IMR-90 (cell line): ENCODE measurements around the gene NOS1AP. TPM values are rescaled to one million over a fixed set of nuclear protein-coding genes. Genes with fewer than 3 reads are reported as not detected.

ENCODE experiments used
- ATAC-seq: fragments of 200-7000 bp; cut with Tn5 transposase; 2 replicates; pipeline ENCODE4 v1.9.1; 2020; ENCODE audit warnings: low read depth, mild to moderate bottlenecking, moderate library complexity
- BruUV-seq: library from RNA; stranded (reverse); fragments of 400-500 nt; replicated peaks from 2 replicates; lab custom pipeline; 2021; lab: Mats Ljungman, UMichigan
- CTCF ChIA-PET: fragments of 300-600 bp; formaldehyde crosslinking; extraction: SDS; loops from one replicate; lab custom pipeline; 2021; ENCODE audit warnings: antibody characterized with exemption; lab: Yijun Ruan, JAX
- POLR2A ChIA-PET: fragments of 300-600 bp; sonication (Branson Sonifier 250); formaldehyde crosslinking; loops from one replicate; lab custom pipeline; 2022; ENCODE audit warnings: antibody characterized with exemption; ENCODE audit not compliant: unreplicated experiment; lab: Charles Lee
- DNase-seq: peaks from one replicate; pipeline ENCODE4 v3.0.0; 2013
- H2AFZ ChIP-seq: replicated peaks from 2 replicates; pipeline ENCODE3; 2013; ENCODE audit warnings: low read length, mild to moderate bottlenecking; ENCODE audit not compliant: poor library complexity
- H2AK5ac ChIP-seq: 2 replicates; pipeline ENCODE4 v1.6.1; 2013; ENCODE audit warnings: low read depth, low read length, inconsistent platforms
- H2AK9ac ChIP-seq: replicated peaks from 2 replicates; pipeline ENCODE3; 2013; ENCODE audit warnings: mild to moderate bottlenecking, low read depth, low read length, moderate library complexity; ENCODE audit not compliant: poor library complexity
- H2BK120ac ChIP-seq: 2 replicates; pipeline ENCODE4 v1.6.1; 2013; ENCODE audit warnings: low read depth, low read length, inconsistent platforms
- H2BK15ac ChIP-seq: 3 replicates; pipeline ENCODE4 v1.6.1; 2013; ENCODE audit warnings: low read depth, low read length, inconsistent platforms
- H2BK20ac ChIP-seq: 2 replicates; pipeline ENCODE4 v1.6.1; 2013; ENCODE audit warnings: low read depth, mild to moderate bottlenecking, inconsistent platforms, low read length, moderate library complexity
- H2BK5ac ChIP-seq: 2 replicates; pipeline ENCODE4 v1.6.1; 2013; ENCODE audit warnings: mild to moderate bottlenecking, low read depth, low read length, inconsistent platforms; ENCODE audit not compliant: poor library complexity, severe bottlenecking
- H3K14ac ChIP-seq: replicated peaks from 2 replicates; pipeline ENCODE4 v1.6.1; 2013; ENCODE audit warnings: low read depth, low read length, inconsistent platforms
- H3K18ac ChIP-seq: 2 replicates; pipeline ENCODE4 v1.6.1; 2013; ENCODE audit warnings: low read depth, low read length, control low read depth
- H3K23ac ChIP-seq: 2 replicates; pipeline ENCODE4 v1.6.1; 2013; ENCODE audit warnings: low read depth, low read length, inconsistent platforms
- H3K27ac ChIP-seq: 2 replicates; pipeline ENCODE4 v1.5.1; 2013; ENCODE audit warnings: mild to moderate bottlenecking, control low read depth, low read length; ENCODE audit not compliant: insufficient read depth
- H3K27me3 ChIP-seq: 2 replicates; pipeline ENCODE4 v1.6.1; 2013; ENCODE audit warnings: low read length; ENCODE audit not compliant: control insufficient read depth, insufficient read depth
- H3K36me3 ChIP-seq: 2 replicates; pipeline ENCODE4 v1.6.1; 2013; ENCODE audit warnings: low read length, mixed read lengths; ENCODE audit not compliant: control insufficient read depth, insufficient read depth
- H3K4ac ChIP-seq: 2 replicates; pipeline ENCODE4 v1.6.1; 2013; ENCODE audit warnings: low read depth, low read length, inconsistent platforms
- H3K4me1 ChIP-seq: 2 replicates; pipeline ENCODE4 v1.6.1; 2013; ENCODE audit warnings: low read length, mixed read lengths; ENCODE audit not compliant: control insufficient read depth, insufficient read depth
- H3K4me2 ChIP-seq: 2 replicates; pipeline ENCODE4 v1.6.1; 2013; ENCODE audit warnings: low read depth, mild to moderate bottlenecking, control low read depth, low read length, moderate library complexity
- H3K4me3 ChIP-seq: 2 replicates; pipeline ENCODE4 v1.5.1; 2013; ENCODE audit warnings: low read depth, mild to moderate bottlenecking, control low read depth, low read length, moderate library complexity; ENCODE audit not compliant: insufficient read depth
- H3K56ac ChIP-seq: 2 replicates; pipeline ENCODE4 v1.6.1; 2013; ENCODE audit warnings: low read length, inconsistent platforms; ENCODE audit not compliant: insufficient read depth; ENCODE audit errors: extremely low read depth
- H3K79me1 ChIP-seq, 2 experiments: 2 replicates each; pipeline ENCODE4 v1.6.1; 2013; ENCODE audit warnings: low read length in 2 of 2, inconsistent platforms in 1 of 2, low read depth in 1 of 2
- H3K9ac ChIP-seq: 2 replicates; pipeline ENCODE4 v1.6.1; 2013; ENCODE audit warnings: low read depth, low read length, control low read depth
- H3K9me1 ChIP-seq: 2 replicates; pipeline ENCODE4 v1.6.1; 2013; ENCODE audit warnings: low read length, inconsistent platforms; ENCODE audit not compliant: insufficient read depth
- H3K9me3 ChIP-seq: 2 replicates; pipeline ENCODE4 v1.6.1; 2013; ENCODE audit warnings: low read length; ENCODE audit not compliant: control insufficient read depth, insufficient read depth
- H4K20me1 ChIP-seq: 2 replicates; pipeline ENCODE4 v1.6.1; 2013; ENCODE audit warnings: low read length, inconsistent platforms; ENCODE audit not compliant: insufficient read depth
- H4K5ac ChIP-seq: 2 replicates; pipeline ENCODE4 v1.6.1; 2013; ENCODE audit warnings: mild to moderate bottlenecking, low read depth, low read length, control low read depth
- H4K8ac ChIP-seq, 2 experiments: 2 replicates each; pipeline ENCODE4 v1.6.1; 2013; ENCODE audit warnings: low read depth in 2 of 2, low read length in 2 of 2, control low read depth in 1 of 2, inconsistent platforms in 1 of 2
- H4K91ac ChIP-seq: 2 replicates; pipeline ENCODE4 v1.6.1; 2013; ENCODE audit warnings: low read depth, low read length, inconsistent platforms; ENCODE audit not compliant: insufficient read depth
- CHD1 ChIP-seq: IDR thresholded peaks from 2 replicates; pipeline ENCODE4 v1.6.1; 2012; ENCODE audit warnings: low read depth, low read length, improper control_type of control experiment
- ELK1 ChIP-seq: fragments of 150-350 bp; IDR thresholded peaks from 2 replicates; pipeline ENCODE4 v1.6.1; 2016; ENCODE audit warnings: low read depth, mild to moderate bottlenecking, low read length, moderate library complexity, borderline replicate concordance
- FOS ChIP-seq: fragments of 150-350 bp; IDR thresholded peaks from 2 replicates; pipeline ENCODE4 v1.6.1; 2016; ENCODE audit warnings: low read depth, low read length
- MAZ ChIP-seq: IDR thresholded peaks from 2 replicates; pipeline ENCODE4 v1.6.1; 2012; ENCODE audit warnings: low read depth, mild to moderate bottlenecking, low read length, improper control_type of control experiment, moderate library complexity, borderline replicate concordance
- POLR2A ChIP-seq: IDR thresholded peaks from 2 replicates; pipeline ENCODE4 v1.6.1; 2012; ENCODE audit warnings: mild to moderate bottlenecking, low read depth, low read length
- RAD21 ChIP-seq: IDR thresholded peaks from 2 replicates; pipeline ENCODE4 v1.6.1; 2012; ENCODE audit warnings: low read length, improper control_type of control experiment
- RCOR1 ChIP-seq: IDR thresholded peaks from 2 replicates; pipeline ENCODE4 v1.6.1; 2012; ENCODE audit warnings: mild to moderate bottlenecking, low read length, improper control_type of control experiment; ENCODE audit not compliant: insufficient replicate concordance
- RFX5 ChIP-seq: IDR thresholded peaks from 2 replicates; pipeline ENCODE4 v1.8.0; 2012; ENCODE audit warnings: low read depth, mild to moderate bottlenecking, low read length, moderate library complexity
- USF2 ChIP-seq: fragments of 150-350 bp; IDR thresholded peaks from 2 replicates; pipeline ENCODE4 v1.6.1; 2017; ENCODE audit warnings: mild to moderate bottlenecking, antibody characterized with exemption, low read length, low read depth
- WGBS, 2 experiments: methylation state at CpG; one replicate each; pipeline versions ENCODE4 v1.1.5 to v1.1.7; 2013; ENCODE audit warnings: missing lambda C conversion rate in 2 of 2; ENCODE audit not compliant: insufficient read length in 1 of 2; ENCODE audit errors: extremely low coverage in 2 of 2; 5-methylcytosine and 5-hydroxymethylcytosine counted together
- dilution Hi-C: fragments of 300-500 bp; cut with HindIII; formaldehyde crosslinking; loops from one replicate; pipeline ENCODE4 v1.14.3; 2018; ENCODE audit warnings: low sequenced_read_pairs; ENCODE audit not compliant: unreplicated experiment
- in situ Hi-C: fragments of 300-500 bp; cut with MboI; formaldehyde crosslinking; loops from 3 replicates; pipeline ENCODE4 v1.14.3; 2019; ENCODE audit warnings: low sequenced_read_pairs, inconsistent platforms, mixed read lengths
- intact Hi-C: fragments of 100-400 bp; cut with micrococcal nuclease; formaldehyde crosslinking; loops from 2 replicates; pipeline ENCODE4 v1.10.0; 2022
- polyA plus RNA-seq, 3 experiments: library from polyadenylated mRNA; depleted of rRNA; stranded (reverse); fragments of >200 nt; gene quantifications; 2 replicates each; pipeline ENCODE4 v1.2.3, GENCODE V29; 2012; ENCODE audit warnings: low replicate concordance in 1 of 3
- total RNA-seq: library from RNA; depleted of rRNA; stranded (reverse); fragments of >200 nt; gene quantifications from 2 replicates; pipeline ENCODE4 v1.2.3, GENCODE V29; 2012

The NOS1AP gene
- total and polyA plus RNA-seq, 2 of the 4 experiments (the other 2 are of a cell fraction): 0.18 to 0.19 TPM

- intact Hi-C loops: no loop called here
Observed at GRCh38 chr1:162210196-162210595, 140.7 kb downstream of the NOS1AP start.

More at GRCh38 chr1:162210196-162210595, 140.7 kb downstream of the NOS1AP start:
- no peak overlapping the region for H2AFZ ChIP-seq
- dilution Hi-C loops (no loop called here), in situ Hi-C loops (no loop called here)
- no peak overlapping the region for H4K5ac ChIP-seq
- 53% methylated on average over 2 of the region's 6 CpGs; no CpG with 5 or more reads in 1 of the 2 experiments for WGBS, 2 experiments
- no TSS peak for BruUV-seq
- no peaks in the 10 kb centered on the region for H3K9me1 ChIP-seq
- H3K36me3 ChIP-seq: no peaks in the 10 kb centered on the region
- no peak for TF ChIP-seq RAD21
- no peak for TF ChIP-seq MAZ
- no peak for TF ChIP-seq POLR2A
- no peak for TF ChIP-seq RFX5
- no peak for TF ChIP-seq FOS
- no peak for TF ChIP-seq ELK1
- no peak for TF ChIP-seq CHD1
- no peak for TF ChIP-seq USF2
- no peak for TF ChIP-seq RCOR1
- no peak overlapping the region for H3K4ac ChIP-seq
- no peak overlapping the region for H3K4me3 ChIP-seq
- no peak overlapping the region for H3K23ac ChIP-seq
- DNase-seq: no peak
- H3K27ac ChIP-seq: no peak overlapping the region
- ChIA-PET CTCF (no interaction called here), POLR2A (no interaction called here)
- no peaks in the 10 kb centered on the region for H3K79me1 ChIP-seq
- ATAC-seq: no peak
- H3K9ac ChIP-seq: no peak overlapping the region
- H2BK120ac ChIP-seq: no peak overlapping the region
- no peak overlapping the region for H3K14ac ChIP-seq
- no peak overlapping the region for H2BK15ac ChIP-seq
- no peak overlapping the region for H2BK20ac ChIP-seq
- no peaks in the 10 kb centered on the region for H3K9me3 ChIP-seq
- H3K27me3 ChIP-seq: peaks cover 12% of the 10 kb centered on the region
- H3K18ac ChIP-seq: no peak overlapping the region
- H3K4me1 ChIP-seq: no peaks in the 10 kb centered on the region
- H2AK5ac ChIP-seq: no peak overlapping the region
- no peak overlapping the region for H3K4me2 ChIP-seq
- H4K91ac ChIP-seq: no peak overlapping the region
- no peak overlapping the region for H4K8ac ChIP-seq
- H2AK9ac ChIP-seq: no peak overlapping the region
- H3K56ac ChIP-seq: no peak overlapping the region
- no peak overlapping the region for H2BK5ac ChIP-seq
- no peaks in the 10 kb centered on the region for H4K20me1 ChIP-seq
